MM.1S (cell line): Measurements from ENCODE around the gene KRTAP21-2.

Source experiments
- CTCF ChIP-seq: fragments of 300-600 bp; sonication (generic); IDR thresholded peaks from 2 replicates; pipeline ENCODE4 v1.5.1; 2016; ENCODE audit warnings: antibody characterized with exemption, low read length, mixed read lengths
- EZH2 ChIP-seq: fragments of 300-600 bp; sonication (generic); optimal IDR thresholded peaks from 2 replicates; pipeline ENCODE3; 2017; ENCODE audit warnings: low read depth, mild to moderate bottlenecking, antibody characterized with exemption, low read length, mixed read lengths
- EZH2phosphoT487 ChIP-seq: fragments of 300-600 bp; sonication (generic); IDR thresholded peaks from 2 replicates; pipeline ENCODE4 v1.6.1; 2018; ENCODE audit warnings: antibody characterized with exemption, low read length

GRCh38 chr21:30713766-30714165 lies 33.3 kb downstream of the KRTAP21-2 start:
- TF ChIP-seq CTCF: no peak
- TF ChIP-seq EZH2: no peak
- no peak for TF ChIP-seq EZH2phosphoT487
